ENCODE results near the gene USH1C.

Gene USH1C

DNA sequence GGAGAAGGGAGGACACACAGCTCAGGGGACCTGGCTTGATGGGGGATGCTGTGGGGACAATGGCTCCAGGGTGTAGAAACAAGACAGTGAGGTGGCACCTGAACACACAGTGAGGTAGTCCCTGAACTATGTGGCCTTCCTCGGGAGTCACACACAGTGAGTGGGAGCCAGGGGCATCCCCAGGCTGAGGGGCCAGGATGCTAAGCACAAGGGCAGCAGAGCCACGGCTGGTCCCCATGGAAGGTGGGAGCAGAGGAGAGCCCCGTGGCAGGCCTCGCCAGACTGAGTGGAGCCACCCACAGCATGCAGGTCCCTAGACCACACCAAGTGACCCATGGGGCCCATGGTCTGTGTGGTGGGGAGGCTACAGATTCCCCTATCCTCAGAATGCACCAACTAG is 41.6 kb downstream of the USH1C start:
- DNase-seq (ENCODE audit: low read depth), result no peak

DNA sequence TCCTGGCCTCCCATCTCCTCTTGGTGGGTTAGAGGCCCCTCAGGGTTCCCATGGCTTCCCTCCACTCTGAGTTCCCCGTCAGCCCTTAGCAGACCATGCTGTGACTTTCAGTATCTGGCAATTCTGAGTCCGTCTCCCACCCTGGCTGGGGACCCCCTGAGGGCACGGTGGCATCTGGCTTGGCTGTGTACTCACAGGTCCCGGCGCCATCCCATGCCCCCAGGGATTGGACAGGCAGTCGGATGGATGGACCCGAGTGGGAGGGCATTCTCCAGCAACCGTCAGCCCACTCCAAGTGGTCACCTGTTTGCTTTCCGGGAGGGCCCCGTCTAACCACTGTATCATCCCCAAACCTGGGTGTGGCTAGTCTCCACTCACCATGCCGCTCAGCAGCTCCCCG is 43.5 kb downstream of the USH1C start:
- no peak for DNase-seq (ENCODE audit: low read depth)

DNA sequence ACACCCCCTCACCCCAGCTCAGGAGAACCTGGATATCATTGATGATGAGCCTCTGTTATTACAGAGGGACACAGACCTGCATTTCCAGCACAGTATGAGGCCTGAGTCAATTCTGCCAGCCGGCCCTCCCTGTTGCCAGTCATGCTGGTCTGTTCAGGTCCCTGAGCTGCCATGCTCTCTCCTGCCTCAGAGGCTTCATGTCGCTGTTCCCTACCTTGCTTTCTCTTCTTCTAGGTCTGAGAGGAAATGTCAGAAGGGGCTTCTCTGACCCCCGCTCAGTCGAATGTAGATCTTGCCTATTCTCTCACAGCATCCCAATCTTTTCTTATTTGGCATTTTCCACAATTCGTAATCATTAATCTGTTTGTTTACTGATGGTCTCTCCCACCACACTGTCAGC is 45.7 kb downstream of the USH1C start:
- DNase-seq (ENCODE audit: low read depth), result no peak

DNA sequence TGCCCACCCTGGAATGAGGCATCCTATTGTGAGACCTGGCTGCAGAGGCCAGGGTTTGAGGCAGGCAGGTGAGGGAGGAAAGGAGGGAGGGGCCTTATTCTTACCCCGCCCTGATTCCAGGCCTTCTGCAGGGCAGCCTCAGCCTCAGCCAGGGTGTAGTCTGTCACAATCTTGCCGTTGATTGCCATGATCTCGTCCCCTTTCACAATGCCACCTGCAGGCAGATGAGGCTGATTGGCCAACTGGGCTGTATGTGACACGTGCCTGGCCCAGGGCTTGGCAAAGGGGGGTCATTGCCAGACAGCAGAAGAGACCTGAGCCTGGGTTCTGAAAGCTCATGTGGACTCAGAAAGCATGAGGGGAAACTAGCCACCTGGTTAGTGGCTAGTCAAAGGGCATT is 46.2 kb downstream of the USH1C start:
- no peak for DNase-seq (ENCODE audit: low read depth)

DNA sequence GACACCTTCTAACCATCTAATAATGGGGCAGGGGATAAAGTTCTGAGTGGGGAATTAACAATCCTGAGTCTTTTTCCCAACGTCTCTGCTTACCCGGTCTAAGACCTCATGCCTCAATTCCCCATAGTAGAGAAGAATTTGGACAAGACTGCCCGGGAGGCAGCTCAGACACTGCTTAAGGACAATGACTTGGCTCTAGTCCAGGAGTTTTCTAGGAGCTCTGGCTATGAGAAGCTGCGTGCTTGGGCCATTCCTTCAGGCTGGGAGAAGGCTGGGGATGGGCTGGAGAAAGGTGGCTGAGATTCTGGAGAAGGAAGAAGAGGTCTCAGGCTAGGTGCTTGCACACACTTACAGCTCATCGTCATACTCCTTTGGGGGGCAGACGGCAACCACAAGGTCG is 47.8 kb downstream of the USH1C start:
- DNase-seq (ENCODE audit: low read depth), result no peak

DNA sequence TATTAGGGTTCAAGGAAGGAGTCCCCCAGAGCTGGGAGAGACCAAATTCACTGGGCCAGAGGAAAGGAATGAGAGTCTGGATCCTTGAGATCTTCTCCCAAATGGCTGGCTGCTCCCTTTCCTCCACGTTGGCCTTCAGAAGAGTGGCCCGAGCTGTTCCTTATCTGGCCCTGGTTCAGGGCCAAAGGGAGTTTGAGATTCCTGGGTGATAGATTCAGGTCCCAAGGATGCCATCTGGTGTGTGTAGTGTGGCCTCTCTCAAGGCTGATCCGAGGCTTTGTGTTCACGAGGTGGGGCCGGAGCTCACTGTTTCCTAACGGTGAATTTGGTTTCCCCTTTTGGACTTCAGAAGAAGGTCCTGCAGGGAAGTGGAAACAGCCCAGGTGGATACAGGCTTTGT is 50.2 kb downstream of the USH1C start:
- DNase-seq (ENCODE audit: low read depth), result no peak

DNA sequence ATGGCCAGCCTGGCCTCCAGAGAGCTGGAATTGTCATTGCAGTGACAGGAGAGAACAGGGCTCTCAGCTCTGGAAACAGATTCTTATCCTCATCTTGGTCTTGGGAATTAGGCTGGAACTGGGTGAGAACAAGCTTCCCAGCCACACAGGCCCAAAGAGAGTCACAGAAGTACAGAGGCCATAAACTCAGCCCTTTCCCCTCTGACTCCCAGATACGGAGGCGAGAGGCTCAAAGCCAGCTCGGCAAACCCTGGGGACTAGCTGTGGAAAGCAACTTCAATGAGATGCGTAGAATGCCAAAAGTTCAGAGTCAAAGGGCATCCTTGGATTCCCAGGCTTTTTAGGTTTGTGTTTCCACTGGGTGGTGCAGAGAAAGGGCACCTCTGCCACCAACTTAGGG is 53.3 kb downstream of the USH1C start:
- DNase-seq (ENCODE audit: low read depth), result no peak

DNA sequence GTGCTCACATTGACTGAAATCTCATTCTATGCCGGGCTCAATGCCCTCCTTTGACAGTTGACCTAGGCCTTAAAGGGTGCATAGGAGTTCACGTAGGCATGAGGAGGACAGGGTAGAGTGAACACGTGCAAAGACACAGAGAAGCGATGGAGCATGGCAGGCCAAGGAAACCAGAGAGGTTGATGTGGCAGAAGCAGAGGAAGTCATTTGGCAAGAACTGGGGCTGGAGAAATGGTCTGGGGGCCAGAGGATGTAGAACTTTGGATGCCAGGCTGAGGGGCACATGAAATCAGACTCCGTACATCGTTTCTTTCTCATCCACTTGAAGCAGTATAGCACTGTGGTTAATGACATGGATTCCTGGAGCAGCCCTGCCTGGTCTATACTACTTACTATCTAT is 54.0 kb downstream of the USH1C start:
- DNase-seq (ENCODE audit: low read depth), result no peak

DNA sequence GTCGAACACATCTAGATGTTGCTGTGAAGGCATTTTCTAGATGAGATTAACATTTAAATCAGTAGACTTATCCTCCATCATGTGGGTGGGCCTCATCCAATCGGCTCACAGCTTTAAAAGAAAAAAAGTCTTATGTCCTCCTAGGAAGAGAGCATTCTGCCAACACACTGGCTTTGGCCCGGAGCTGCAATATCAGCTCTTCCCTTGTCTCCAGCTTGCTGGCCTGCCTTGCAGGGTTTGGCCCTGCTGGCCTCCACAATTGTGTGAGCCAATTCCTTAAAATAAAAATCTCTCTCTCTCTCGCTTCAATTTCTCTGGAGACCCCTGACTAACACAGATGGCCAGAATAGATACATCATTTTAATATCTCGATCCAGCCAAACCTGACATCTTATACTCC is 54.5 kb downstream of the USH1C start:
- DNase-seq (ENCODE audit: low read depth), result no peak

DNA sequence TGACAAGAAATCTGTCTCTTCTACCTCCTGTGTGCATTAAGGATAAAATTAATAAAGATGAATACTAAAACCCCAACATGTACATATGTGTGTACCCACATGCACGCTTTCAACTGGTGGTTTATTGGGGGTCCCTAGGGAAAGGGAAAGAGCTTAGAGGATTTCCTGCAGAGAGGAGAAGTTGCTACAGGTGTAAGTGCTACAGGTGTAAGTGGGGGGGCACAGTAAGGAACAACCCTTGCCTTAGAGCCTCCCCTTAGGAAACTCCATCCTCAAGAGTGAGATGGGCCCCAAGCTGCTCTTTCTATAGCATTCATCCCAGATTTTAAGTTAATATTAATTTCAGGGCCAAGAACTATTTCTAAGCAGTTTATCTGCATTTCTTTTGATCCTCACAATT is 55.7 kb downstream of the USH1C start:
- DNase-seq (ENCODE audit: low read depth), result no peak

DNA sequence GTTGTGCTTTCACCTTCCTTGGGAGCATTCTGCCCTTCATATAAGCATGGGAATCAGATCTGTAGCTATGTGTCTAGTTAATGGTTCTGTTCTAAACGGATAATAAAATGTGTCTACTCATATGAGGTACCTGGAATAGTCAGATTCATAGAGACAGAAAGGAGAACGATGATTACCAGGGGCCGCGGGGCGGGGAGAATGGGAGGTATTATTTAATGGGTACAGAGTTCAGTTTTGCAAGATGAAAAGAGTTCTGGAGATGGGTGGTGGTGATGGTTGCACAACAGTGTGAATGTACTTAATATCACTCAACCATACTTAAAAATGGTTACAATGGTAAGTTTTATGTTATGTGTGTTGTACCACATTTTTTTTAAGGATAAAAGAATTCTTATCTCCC is 57.6 kb downstream of the USH1C start:
- no peak for DNase-seq (ENCODE audit: low read depth)

DNA sequence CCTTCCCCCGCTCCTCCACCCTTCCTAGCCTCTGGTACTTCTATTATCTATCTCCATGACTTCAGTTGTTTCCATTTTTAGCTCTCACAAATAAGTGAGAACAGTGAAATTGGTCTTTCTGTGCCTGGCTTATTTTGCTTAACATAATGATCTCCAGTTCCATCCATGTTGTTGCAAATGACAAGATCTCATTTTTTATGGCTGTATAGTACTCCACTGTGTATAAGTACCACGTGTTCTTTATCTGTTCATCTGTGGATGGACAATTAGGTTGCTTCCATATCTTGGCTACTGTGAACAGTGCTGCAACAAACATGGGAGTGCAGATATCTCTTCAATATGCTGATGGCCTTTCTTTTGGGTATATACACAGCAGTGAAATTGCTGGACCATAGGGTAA is 60.7 kb downstream of the USH1C start:
- no peak for DNase-seq (ENCODE audit: low read depth)

DNA sequence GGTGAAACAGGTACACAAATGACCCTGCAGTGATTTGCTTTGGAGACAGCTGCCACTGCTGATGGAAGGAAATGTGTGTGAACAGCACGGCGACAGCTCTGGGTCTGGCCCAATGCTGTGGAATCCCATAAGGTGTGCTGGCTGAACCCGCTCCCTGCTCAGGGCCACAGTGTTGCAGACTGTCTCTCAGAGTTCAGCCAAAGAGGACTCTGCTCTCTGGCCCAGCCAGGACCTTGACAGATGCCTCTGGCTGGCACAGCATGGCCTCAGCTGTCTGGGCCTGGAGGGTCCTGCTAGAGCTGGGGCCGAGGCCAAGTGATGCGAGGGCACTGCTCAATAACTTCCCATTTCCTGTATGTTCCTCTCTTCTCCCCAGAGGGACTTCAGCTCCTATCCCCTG is 62.3 kb downstream of the USH1C start:
- DNase-seq (ENCODE audit: low read depth), result no peak

DNA sequence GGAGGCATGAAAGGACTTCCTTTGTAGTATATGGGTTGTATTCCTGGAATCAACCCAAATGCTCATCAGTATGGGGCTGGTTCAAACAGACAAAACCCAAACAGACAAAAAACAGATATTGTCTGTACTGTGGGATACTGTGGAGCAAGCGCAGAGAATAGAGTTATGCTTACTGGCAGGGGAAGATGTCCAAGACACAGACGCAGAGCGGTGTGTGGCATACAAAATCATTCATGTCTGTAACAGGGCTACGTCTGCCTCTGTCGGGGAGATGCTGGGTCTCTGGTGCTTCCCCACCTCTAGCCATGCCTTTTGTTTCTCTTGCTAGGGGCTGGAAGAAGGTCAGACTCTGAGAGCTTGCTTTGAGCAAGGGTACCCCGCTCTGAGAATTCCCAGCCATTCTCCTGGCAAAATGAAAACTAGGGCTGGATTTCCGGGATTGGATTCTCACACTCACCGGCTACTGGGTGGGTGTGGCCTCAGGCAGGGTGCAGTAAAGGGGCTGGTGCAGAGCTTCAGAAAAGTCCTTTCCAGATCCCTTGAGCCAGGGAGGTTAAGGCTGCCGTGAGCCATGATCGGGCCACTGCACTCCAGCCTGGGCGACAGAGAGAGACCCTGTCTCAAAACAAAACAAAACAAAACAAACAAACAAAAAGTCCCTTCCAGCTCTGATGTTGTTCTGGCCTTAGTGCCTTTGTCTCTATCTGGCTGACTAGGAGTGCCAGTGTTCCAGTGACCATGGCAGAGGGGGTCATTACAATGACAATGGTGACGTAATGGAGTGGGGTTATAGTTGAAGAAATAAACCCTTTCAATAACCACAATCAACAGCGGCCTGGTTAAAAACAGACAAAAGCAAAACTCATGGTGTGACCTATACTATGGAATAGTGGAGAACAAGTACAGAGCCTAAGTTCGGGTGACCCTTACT is 64.7 kb downstream of the USH1C start:
- DNase-seq (ENCODE audit: low read depth), result no peak

DNA sequence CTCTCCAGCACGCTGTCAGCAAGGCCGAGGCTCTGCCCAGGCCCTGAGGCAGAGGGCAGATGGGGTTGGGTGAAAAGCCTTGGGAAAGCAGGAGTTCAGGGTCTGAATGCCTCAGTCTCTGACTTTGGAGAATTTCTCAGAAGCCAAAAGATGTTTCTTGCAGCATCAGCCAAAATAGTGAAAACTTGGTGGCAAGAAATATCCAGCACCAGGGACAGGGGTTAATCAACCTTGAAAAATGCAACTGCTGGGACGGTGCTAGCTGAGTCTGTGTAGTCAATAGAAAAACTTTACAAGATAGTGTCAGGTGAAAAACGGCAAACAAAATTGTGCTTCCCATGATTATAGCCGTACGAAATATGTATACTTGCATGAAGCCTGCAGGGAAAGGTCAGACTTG is 66.1 kb downstream of the USH1C start:
- DNase-seq (ENCODE audit: low read depth), result no peak

DNA sequence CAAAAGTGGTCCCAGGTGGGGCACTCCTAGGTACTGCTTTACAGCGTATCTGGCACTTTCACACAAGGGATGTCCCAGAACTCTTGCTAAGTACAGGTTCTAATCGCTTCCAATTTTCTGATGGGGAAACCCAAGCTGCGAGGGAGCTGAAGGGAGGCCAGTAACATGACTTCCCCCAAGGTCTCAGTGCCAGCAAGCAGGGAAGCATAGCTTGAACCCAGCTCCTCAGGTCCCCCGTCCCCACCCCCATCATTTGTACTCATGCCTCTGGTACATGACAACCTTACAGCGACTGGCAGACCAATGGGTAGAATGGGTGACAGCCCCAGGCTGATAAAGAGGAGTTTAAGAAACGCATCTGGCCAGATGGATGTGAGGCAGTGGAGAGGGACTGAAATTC is 66.9 kb downstream of the USH1C start:
- DNase-seq (ENCODE audit: low read depth), result no peak

DNA sequence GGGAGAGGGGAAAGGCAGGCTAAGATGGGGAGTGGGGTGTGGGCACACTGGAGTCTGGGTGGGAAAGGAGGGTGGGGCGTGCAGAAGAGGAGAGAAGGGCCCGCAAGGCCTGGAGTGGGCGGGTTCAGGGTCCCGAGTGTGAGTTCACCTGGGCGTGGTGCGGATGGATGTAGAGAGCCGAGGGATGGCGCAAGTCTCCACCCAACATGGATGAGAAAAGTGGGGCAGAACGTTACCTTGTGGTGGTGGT is 67.2 kb downstream of the USH1C start:
- DNase-seq (ENCODE audit: low read depth), result no peak

DNA sequence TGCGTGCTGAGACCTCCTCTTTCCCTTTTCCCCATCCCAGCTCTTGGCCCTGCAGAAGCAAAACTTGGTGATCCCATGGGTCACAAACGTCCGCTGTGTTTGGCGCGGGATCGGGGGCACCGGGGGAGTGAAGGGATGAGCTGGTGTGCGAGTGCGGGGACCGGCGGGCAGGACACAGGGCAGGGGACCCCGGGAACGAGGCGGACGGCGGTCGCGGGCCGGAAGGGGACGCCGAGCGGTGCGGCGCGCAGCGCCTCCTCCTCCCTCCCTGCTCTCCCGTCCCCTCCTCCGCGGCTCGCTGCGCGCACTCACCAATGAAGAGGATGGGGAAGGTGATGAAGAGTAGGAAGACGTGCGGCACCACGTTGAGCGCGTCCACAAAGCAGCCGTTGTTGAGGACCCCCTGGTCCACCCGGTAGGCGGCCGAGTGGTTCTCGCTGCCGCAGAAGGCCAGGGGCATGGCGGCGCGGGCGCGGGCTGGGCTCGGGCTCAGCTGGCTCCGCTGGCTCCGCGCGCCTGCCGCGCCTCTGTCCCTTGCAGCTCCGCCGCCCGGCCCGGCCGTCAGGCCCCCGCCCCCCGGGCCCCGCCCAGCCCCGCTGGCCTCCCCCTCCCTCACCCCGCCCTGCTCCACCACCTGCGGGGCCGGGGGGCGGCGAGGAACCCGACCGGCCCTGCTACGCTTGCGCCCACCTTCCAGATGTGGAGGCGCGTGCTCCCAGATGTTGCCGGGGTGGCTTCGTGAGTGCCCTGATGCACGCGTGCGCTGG is 67.7 kb downstream of the USH1C start, which contains the start of gene ABCC8:
Gene ABCC8 (minus strand): TSS at position 529 of the 767 bp plus-strand sequence. CDS start 69 bp downstream, at position 460.
- no peak for DNase-seq (ENCODE audit: low read depth)

DNA sequence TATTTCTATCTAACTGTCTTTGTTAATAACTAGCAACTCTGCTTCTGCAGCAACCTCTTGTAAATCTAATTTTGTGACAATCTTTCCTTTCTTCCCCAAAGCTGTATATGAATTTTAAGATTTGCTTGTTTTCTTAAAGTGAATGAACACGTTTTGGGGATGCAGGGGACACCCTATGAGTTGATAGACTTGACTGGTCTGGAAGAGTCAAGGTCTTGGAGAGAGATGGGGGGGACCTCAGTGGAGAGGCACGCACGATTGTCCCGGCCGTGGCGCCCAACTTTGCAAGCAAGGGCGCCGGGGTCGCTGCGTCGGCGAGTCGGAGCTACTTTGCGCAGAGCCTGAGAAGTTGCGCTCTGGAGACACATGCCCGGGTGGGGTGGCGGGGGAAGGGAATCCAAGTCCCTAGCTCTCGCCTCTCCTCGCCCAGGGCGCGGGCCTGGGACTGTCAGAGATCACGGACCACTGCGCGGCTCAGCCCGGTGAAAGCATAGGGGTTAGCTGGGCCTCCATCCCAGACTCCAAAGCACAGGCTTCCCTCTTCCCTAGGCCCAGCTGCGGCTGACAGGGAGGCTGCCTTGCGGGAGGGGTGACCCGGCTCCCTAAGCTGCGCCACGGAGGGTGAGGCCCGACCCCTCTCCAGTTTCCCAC is 68.4 kb downstream of the USH1C start:
- no peak for DNase-seq (ENCODE audit: low read depth)

DNA sequence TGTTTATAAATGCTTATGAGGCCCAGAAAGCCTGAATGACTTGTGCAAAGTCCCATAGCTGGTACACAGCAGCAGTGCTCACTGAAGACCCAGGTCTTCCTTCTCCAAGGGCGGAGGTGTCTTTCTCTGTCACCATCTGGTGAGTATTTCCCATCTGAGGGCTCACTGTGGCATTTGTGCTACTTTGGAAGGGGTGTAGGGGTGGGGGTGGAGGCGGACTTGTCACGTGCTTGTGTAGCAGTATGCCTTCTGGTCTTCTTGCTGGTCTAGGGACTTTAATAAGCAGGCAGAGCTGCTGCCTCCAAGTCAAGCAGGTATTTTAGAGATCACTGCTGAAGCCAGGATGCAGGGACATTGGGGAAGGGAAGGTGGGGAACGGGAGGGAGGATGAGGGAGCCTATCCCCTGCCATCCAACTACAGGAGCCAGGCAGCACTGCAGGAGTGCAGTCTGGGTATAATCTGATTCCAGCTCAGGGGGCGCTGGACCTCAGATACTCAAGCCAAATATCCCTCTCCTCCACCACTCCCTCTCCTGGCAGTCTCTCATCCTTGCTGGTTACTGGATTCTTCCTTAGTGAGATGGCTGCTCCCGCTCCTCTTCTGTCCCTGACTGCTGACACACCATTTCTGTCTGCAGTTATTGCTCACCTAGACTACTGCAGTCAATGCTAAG is 71.0 kb downstream of the USH1C start:
- DNase-seq (ENCODE audit: low read depth), result no peak

DNA sequence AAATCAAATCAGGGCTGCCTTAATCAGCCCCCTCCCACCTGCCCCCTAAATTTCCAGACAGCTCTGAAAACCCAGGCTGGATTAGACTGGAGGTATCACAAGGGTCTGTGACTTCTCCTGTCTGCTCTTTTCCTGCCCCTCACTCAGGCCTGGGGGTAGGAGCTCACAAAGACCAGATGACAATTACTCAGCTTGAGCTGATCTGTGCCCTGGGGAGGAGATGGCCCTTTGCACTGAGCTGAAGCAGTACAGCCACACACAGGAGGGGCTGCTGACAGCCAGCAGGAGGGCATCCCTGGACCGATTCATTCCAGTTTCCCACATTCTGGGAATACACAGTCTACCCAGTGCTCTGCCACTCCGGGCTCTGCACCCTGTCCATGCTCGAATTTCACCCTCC is 71.7 kb downstream of the USH1C start:
- DNase-seq (ENCODE audit: low read depth), result no peak

DNA sequence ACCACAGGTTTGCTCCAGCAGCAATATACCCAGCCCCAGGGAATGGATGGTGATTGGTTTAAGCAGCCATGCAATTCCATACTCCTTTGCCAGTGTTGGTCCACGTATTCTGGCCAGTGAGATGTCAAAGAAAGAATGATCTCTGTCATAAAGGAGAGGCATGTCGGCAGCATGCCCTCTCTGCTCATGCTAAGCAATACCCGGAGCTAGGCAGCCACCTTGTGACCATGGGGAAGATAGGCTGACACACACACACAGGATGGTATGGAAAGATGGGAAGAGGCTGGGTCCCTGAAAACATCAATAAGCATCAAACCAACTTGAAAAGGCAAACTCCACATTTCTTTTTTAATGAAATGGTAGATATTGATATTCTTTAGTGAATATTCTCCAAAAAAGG is 72.7 kb downstream of the USH1C start:
- DNase-seq (ENCODE audit: low read depth), result no peak

DNA sequence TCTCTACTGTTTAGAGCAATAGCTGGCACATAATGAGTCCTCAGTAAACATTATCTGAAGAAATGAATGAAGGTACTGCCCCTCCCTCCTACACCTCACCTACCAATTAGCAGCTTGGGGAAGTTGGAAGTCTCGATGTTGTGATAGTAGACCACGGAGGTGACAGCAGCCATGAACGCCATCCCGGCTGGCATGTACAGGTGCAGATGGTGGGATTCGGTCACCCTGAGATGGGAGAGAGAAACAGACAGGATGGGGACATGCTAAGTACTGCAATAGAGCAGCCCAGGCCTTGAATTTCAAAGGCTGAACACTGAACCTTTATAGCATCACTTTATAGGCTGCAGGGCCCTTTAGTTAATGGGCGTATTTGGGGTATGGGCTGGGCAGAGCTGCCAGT is 74.2 kb downstream of the USH1C start:
- DNase-seq (ENCODE audit: low read depth), result no peak
